Skeletal muscle satellite cell (primary cell): ENCODE data around the gene HIC1.

Source experiments
- H3K27me3 ChIP-seq: 2 replicates; pipeline ENCODE4 v1.7.0; 2013; ENCODE audit warnings: low read length; ENCODE audit not compliant: control insufficient read depth, insufficient read depth
- H3K36me3 ChIP-seq: 2 replicates; pipeline ENCODE4 v1.7.0; 2013; ENCODE audit warnings: mild to moderate bottlenecking, control low read depth, low read length; ENCODE audit not compliant: insufficient read depth
- H3K4me1 ChIP-seq: 2 replicates; pipeline ENCODE4 v1.7.0; 2013; ENCODE audit warnings: low read length; ENCODE audit not compliant: control insufficient read depth, insufficient read depth
- H3K4me2 ChIP-seq: 2 replicates; pipeline ENCODE4 v1.7.0; 2013; ENCODE audit warnings: mild to moderate bottlenecking, low read length
- H3K4me3 ChIP-seq: 2 replicates; pipeline ENCODE4 v1.7.0; 2013; ENCODE audit warnings: low read length
- H3K9ac ChIP-seq: 2 replicates; pipeline ENCODE4 v1.7.0; 2013; ENCODE audit warnings: mild to moderate bottlenecking, low read depth, low read length, moderate library complexity
- H3K9me3 ChIP-seq: replicated peaks from 2 replicates; pipeline ENCODE4 v1.7.0; 2013; ENCODE audit warnings: mild to moderate bottlenecking, control low read depth, low read length

HIC1 gene

GRCh38 chr17:2027528-2028233 lies 27.2 kb upstream of the HIC1 start:
- H3K4me2 ChIP-seq: no peak overlapping the region
- no peaks in the 10 kb centered on the region for H3K9me3 ChIP-seq
- no peaks in the 10 kb centered on the region for H3K36me3 ChIP-seq
- no peak overlapping the region for H3K4me3 ChIP-seq
- peaks cover 33% of the 10 kb centered on the region for H3K27me3 ChIP-seq
- peaks cover 27% of the 10 kb centered on the region for H3K4me1 ChIP-seq
- H3K9ac ChIP-seq: no peak overlapping the region

- no peak overlapping the region for H3K4me3 ChIP-seq
- no peaks in the 10 kb centered on the region for H3K9me3 ChIP-seq
- H3K4me2 ChIP-seq: no peak overlapping the region
- peaks cover 27% of the 10 kb centered on the region for H3K27me3 ChIP-seq
- H3K36me3 ChIP-seq: no peaks in the 10 kb centered on the region
- peaks cover 32% of the 10 kb centered on the region for H3K4me1 ChIP-seq
- no peak overlapping the region for H3K9ac ChIP-seq
Measured at GRCh38 chr17:2028234-2028614, 26.7 kb upstream of the HIC1 start.

- H3K9me3 ChIP-seq: no peaks in the 10 kb centered on the region
- no peak overlapping the region for H3K4me2 ChIP-seq
- no peak overlapping the region for H3K9ac ChIP-seq
- H3K36me3 ChIP-seq: no peaks in the 10 kb centered on the region
- H3K4me1 ChIP-seq: peaks cover 37% of the 10 kb centered on the region
- H3K4me3 ChIP-seq: no peak overlapping the region
- peaks cover 23% of the 10 kb centered on the region for H3K27me3 ChIP-seq
Measured at GRCh38 chr17:2028737-2029136, 26.2 kb upstream of the HIC1 start.

GRCh38 chr17:2029911-2030778 lies 24.8 kb upstream of the HIC1 start, which contains the start of gene DPH1:
Gene DPH1 (plus strand): TSS chr17:2030153. CDS start chr17:2030170, 17 bp downstream.
- Histone ChIP-seq H3K4me2 (peak within 1 kb of the TSS; percentile 88), H3K9me3 (no peaks in the 10 kb centered on the region), H3K36me3 (no peaks in the 10 kb centered on the region), H3K4me1 (peaks cover 34% of the 10 kb centered on the region), H3K4me3 (peak within 1 kb of the TSS; percentile 90), H3K9ac (peak within 1 kb of the TSS; percentile 87), H3K27me3 (peaks cover 9% of the 10 kb centered on the region)

GRCh38 chr17:2030779-2031163 lies 24.1 kb upstream of the HIC1 start:
- Histone ChIP-seq H3K27me3 (peaks cover 4% of the 10 kb centered on the region), H3K9me3 (no peaks in the 10 kb centered on the region), H3K36me3 (peaks cover 4% of the 10 kb centered on the region), H3K4me3 (peak overlapping the region; percentile 90), H3K4me1 (peaks cover 30% of the 10 kb centered on the region), H3K4me2 (peak overlapping the region; percentile 88), H3K9ac (peak overlapping the region; percentile 87)

GRCh38 chr17:2033153-2033552 lies 21.8 kb upstream of the HIC1 start:
- Histone ChIP-seq H3K36me3 (peaks cover 18% of the 10 kb centered on the region), H3K4me2 (peak overlapping the region; percentile 25), H3K4me1 (peaks cover 28% of the 10 kb centered on the region), H3K4me3 (no peak overlapping the region), H3K9ac (no peak overlapping the region), H3K9me3 (no peaks in the 10 kb centered on the region), H3K27me3 (no peaks in the 10 kb centered on the region)

GRCh38 chr17:2034157-2034556 lies 20.7 kb upstream of the HIC1 start:
- H3K27me3 ChIP-seq: no peaks in the 10 kb centered on the region
- no peaks in the 10 kb centered on the region for H3K9me3 ChIP-seq
- no peak overlapping the region for H3K4me3 ChIP-seq
- H3K9ac ChIP-seq: no peak overlapping the region
- peaks cover 25% of the 10 kb centered on the region for H3K36me3 ChIP-seq
- no peak overlapping the region for H3K4me2 ChIP-seq
- H3K4me1 ChIP-seq: peaks cover 28% of the 10 kb centered on the region

GRCh38 chr17:2034806-2035540 lies 19.9 kb upstream of the HIC1 start:
- H3K9ac ChIP-seq: no peak overlapping the region
- H3K4me1 ChIP-seq: peaks cover 24% of the 10 kb centered on the region

GRCh38 chr17:2035541-2036488 lies 19.1 kb upstream of the HIC1 start:
- H3K27me3 ChIP-seq: no peaks in the 10 kb centered on the region
- H3K36me3 ChIP-seq: peaks cover 28% of the 10 kb centered on the region
- no peaks in the 10 kb centered on the region for H3K9me3 ChIP-seq
- no peak overlapping the region for H3K4me2 ChIP-seq
- no peak overlapping the region for H3K4me3 ChIP-seq
- peaks cover 23% of the 10 kb centered on the region for H3K4me1 ChIP-seq
- no peak overlapping the region for H3K9ac ChIP-seq

More at GRCh38 chr17:2034806-2035540, 19.9 kb upstream of the HIC1 start:
- Histone ChIP-seq H3K4me2 (peak overlapping the region; percentile 68), H3K36me3 (peaks cover 25% of the 10 kb centered on the region), H3K27me3 (no peaks in the 10 kb centered on the region), H3K4me3 (peak overlapping the region; percentile 42), H3K9me3 (no peaks in the 10 kb centered on the region)

GRCh38 chr17:2037155-2037554 lies 17.7 kb upstream of the HIC1 start:
- peaks cover 25% of the 10 kb centered on the region for H3K4me1 ChIP-seq
- H3K4me3 ChIP-seq: no peak overlapping the region
- H3K27me3 ChIP-seq: no peaks in the 10 kb centered on the region
- no peak overlapping the region for H3K4me2 ChIP-seq
- no peak overlapping the region for H3K9ac ChIP-seq
- H3K36me3 ChIP-seq: peaks cover 28% of the 10 kb centered on the region
- no peaks in the 10 kb centered on the region for H3K9me3 ChIP-seq
